Calu3 (cell line): ENCODE data around the gene CAPN15. TPM values are rescaled to one million over a fixed set of nuclear protein-coding genes. Genes with fewer than 3 reads are reported as not detected.

Source experiments
- BruUV-seq: library from RNA; stranded (reverse); fragments of 400-500 nt; replicated peaks from 2 replicates; lab custom pipeline; 2021; lab: Mats Ljungman, UMichigan
- CTCF ChIA-PET: fragments of 300-600 bp; sonication (Branson Sonifier 250); formaldehyde crosslinking; loops from one replicate; lab custom pipeline; 2022; ENCODE audit warnings: antibody characterized with exemption; lab: Charles Lee
- DNase-seq: peaks from one replicate; pipeline ENCODE4 v3.0.0; 2022
- H3K27ac Mint-ChIP-seq: one replicate; pipeline ENCODE4 v1.8.0; 2022; ENCODE audit warnings: mixed read lengths; ENCODE audit not compliant: unreplicated experiment
- H3K27me3 Mint-ChIP-seq: one replicate; pipeline ENCODE4 v1.8.0; 2022; ENCODE audit warnings: mixed read lengths; ENCODE audit not compliant: unreplicated experiment
- H3K36me3 Mint-ChIP-seq: one replicate; pipeline ENCODE4 v1.8.0; 2022; ENCODE audit warnings: mild to moderate bottlenecking, moderate library complexity, mixed read lengths; ENCODE audit not compliant: insufficient read depth, unreplicated experiment
- H3K4me1 Mint-ChIP-seq: one replicate; pipeline ENCODE4 v1.8.0; 2022; ENCODE audit warnings: mild to moderate bottlenecking, low read depth, mixed read lengths; ENCODE audit not compliant: unreplicated experiment
- H3K4me3 Mint-ChIP-seq: one replicate; pipeline ENCODE4 v1.8.0; 2022; ENCODE audit warnings: mild to moderate bottlenecking, low read depth, moderate library complexity, mixed read lengths; ENCODE audit not compliant: unreplicated experiment
- H3K9me3 Mint-ChIP-seq: one replicate; pipeline ENCODE4 v1.8.0; 2022; ENCODE audit warnings: low read depth, mixed read lengths; ENCODE audit not compliant: unreplicated experiment
- CTCF ChIP-seq: fragments of 200-600 bp; IDR thresholded peaks from one replicate; pipeline ENCODE4 v1.8.0; 2022; ENCODE audit warnings: antibody characterized with exemption; ENCODE audit not compliant: unreplicated experiment
- intact Hi-C: fragments of 100-400 bp; cut with micrococcal nuclease; formaldehyde crosslinking; loops from one replicate; pipeline ENCODE4 v1.10.0; 2022; ENCODE audit not compliant: unreplicated experiment
- total RNA-seq: library from RNA; stranded (reverse); gene quantifications from 2 replicates; pipeline ENCODE4 v1.2.3, GENCODE V29; 2022

CAPN15 gene
- total RNA-seq, 1 experiment from 2014 or later: 108 TPM

GRCh38 chr16:583470-583814 is 55.9 kb downstream of the CAPN15 start:
- DNase-seq: no peak
- TF ChIP-seq CTCF: no peak
- Mint-ChIP-seq H3K4me3 (no peak overlapping the region), H3K4me1 (peaks cover 24% of the 10 kb centered on the region), H3K36me3 (peaks cover 78% of the 10 kb centered on the region), H3K9me3 (no peaks in the 10 kb centered on the region), H3K27ac (no peak overlapping the region), H3K27me3 (no peaks in the 10 kb centered on the region)
- BruUV-seq: no TSS peak
- intact Hi-C loops: no loop called here
- CTCF ChIA-PET: interaction anchor here (0.6 kb wide), 1 partner anchor 125 kb away, joined by 3 read pairs; no protein-coding TSS in a partner anchor

- H3K27ac Mint-ChIP-seq: no peak overlapping the region
- no peaks in the 10 kb centered on the region for H3K27me3 Mint-ChIP-seq
- peaks cover 24% of the 10 kb centered on the region for H3K4me1 Mint-ChIP-seq
- no TSS peak for BruUV-seq
- DNase-seq: no peak
- H3K36me3 Mint-ChIP-seq: peaks cover 78% of the 10 kb centered on the region
- H3K9me3 Mint-ChIP-seq: no peaks in the 10 kb centered on the region
- H3K4me3 Mint-ChIP-seq: no peak overlapping the region
- no peak for TF ChIP-seq CTCF
- CTCF ChIA-PET: interaction anchor here (0.6 kb wide), 1 partner anchor 126 kb away, joined by 3 read pairs; no protein-coding TSS in a partner anchor
- intact Hi-C loops: no loop called here
Observed at GRCh38 chr16:583815-584591, 56.5 kb downstream of the CAPN15 start.

GRCh38 chr16:585351-585750 is 57.8 kb downstream of the CAPN15 start:
- no TSS peak for BruUV-seq
- peak; percentile 82 for DNase-seq
- intact Hi-C loops: no loop called here
- peak; percentile 35 for TF ChIP-seq CTCF
- H3K27ac Mint-ChIP-seq: peak overlapping the region; percentile 97
- peaks cover 25% of the 10 kb centered on the region for H3K4me1 Mint-ChIP-seq
- peaks cover 89% of the 10 kb centered on the region for H3K36me3 Mint-ChIP-seq
- CTCF ChIA-PET: interaction anchor here (0.8 to 1.0 kb wide), 2 partner anchors 8 to 58 kb away, joined by 3 to 4 read pairs; no protein-coding TSS in a partner anchor
- no peaks in the 10 kb centered on the region for H3K27me3 Mint-ChIP-seq
- no peak overlapping the region for H3K4me3 Mint-ChIP-seq
- no peaks in the 10 kb centered on the region for H3K9me3 Mint-ChIP-seq

- Mint-ChIP-seq H3K27me3 (no peaks in the 10 kb centered on the region), H3K9me3 (no peaks in the 10 kb centered on the region), H3K4me1 (peaks cover 33% of the 10 kb centered on the region), H3K27ac (peak overlapping the region; percentile 97), H3K36me3 (peaks cover 94% of the 10 kb centered on the region), H3K4me3 (no peak overlapping the region)
- DNase-seq: no peak
- CTCF ChIA-PET: interaction anchor here (0.8 to 1.0 kb wide), 2 partner anchors 7 to 59 kb away, joined by 3 to 4 read pairs; no protein-coding TSS in a partner anchor
- intact Hi-C loops: no loop called here
- no peak for TF ChIP-seq CTCF
- TSS peak; percentile 40 for BruUV-seq
Observed at GRCh38 chr16:586047-586644, 58.6 kb downstream of the CAPN15 start.
